Left hindlimb (tissue), 1 donor: ENCODE measurements around the gene MOB3C.

ENCODE experiments used
- DNase-seq: peaks from one replicate; pipeline ENCODE4 v3.0.0-alpha.2; 2018

The MOB3C gene

GRCh38 chr1:46637444-46638083 is 21.0 kb upstream of the MOB3C start:
- no peak for DNase-seq

GRCh38 chr1:46635205-46635604 is 18.6 kb upstream of the MOB3C start:
- DNase-seq: no peak

GRCh38 chr1:46630719-46631118 is 14.1 kb upstream of the MOB3C start:
- no peak for DNase-seq

GRCh38 chr1:46623743-46624644 is 7.4 kb upstream of the MOB3C start:
- no peak for DNase-seq

GRCh38 chr1:46622344-46622743 is 5.7 kb upstream of the MOB3C start:
- DNase-seq: no peak

- DNase-seq: no peak
Measured at GRCh38 chr1:46621930-46622329, 5.3 kb upstream of the MOB3C start.

- DNase-seq: no peak
Measured at GRCh38 chr1:46619656-46620258, 3.1 kb upstream of the MOB3C start.

GRCh38 chr1:46618754-46619415 is 2.3 kb upstream of the MOB3C start:
- DNase-seq: no peak

- DNase-seq: no peak
Measured at GRCh38 chr1:46617833-46618232, 1.2 kb upstream of the MOB3C start.

GRCh38 chr1:46617108-46617800 is 643 bp upstream of the MOB3C start:
- no peak for DNase-seq

- DNase-seq: no peak
Measured at GRCh38 chr1:46615735-46616134, 876 bp downstream of the MOB3C start.

GRCh38 chr1:46615088-46615487 is 1.5 kb downstream of the MOB3C start:
- no peak for DNase-seq

GRCh38 chr1:46614604-46614984 is 2.0 kb downstream of the MOB3C start:
- DNase-seq: no peak

- DNase-seq: peak; percentile 92
Measured at GRCh38 chr1:46613661-46614603, 2.7 kb downstream of the MOB3C start.

- DNase-seq: no peak
Measured at GRCh38 chr1:46612937-46613660, 3.5 kb downstream of the MOB3C start.

GRCh38 chr1:46611691-46612221 is 4.9 kb downstream of the MOB3C start:
- no peak for DNase-seq

GRCh38 chr1:46607345-46608130 is 9.1 kb downstream of the MOB3C start:
- DNase-seq: no peak

GRCh38 chr1:46606255-46606965 is 10.2 kb downstream of the MOB3C start:
- no peak for DNase-seq

- no peak for DNase-seq
Measured at GRCh38 chr1:46605232-46605631, 11.4 kb downstream of the MOB3C start.
